Measurements from ENCODE around the gene RETREG1.

The RETREG1 gene

GRCh38 chr5:16564248-16564867 is 52.4 kb downstream of the RETREG1 start:
- CTCF ChIA-PET: interaction anchor here (0.7 to 12.8 kb wide), 3 partner anchors 15 to 151 kb away, joined by 4 to 125 read pairs (median 4); no protein-coding TSS in a partner anchor
- no peak overlapping the region for H3K27ac ChIP-seq (ENCODE audit: extremely low read depth, low read depth, low read length)
- TF ChIP-seq, protein P1, sequence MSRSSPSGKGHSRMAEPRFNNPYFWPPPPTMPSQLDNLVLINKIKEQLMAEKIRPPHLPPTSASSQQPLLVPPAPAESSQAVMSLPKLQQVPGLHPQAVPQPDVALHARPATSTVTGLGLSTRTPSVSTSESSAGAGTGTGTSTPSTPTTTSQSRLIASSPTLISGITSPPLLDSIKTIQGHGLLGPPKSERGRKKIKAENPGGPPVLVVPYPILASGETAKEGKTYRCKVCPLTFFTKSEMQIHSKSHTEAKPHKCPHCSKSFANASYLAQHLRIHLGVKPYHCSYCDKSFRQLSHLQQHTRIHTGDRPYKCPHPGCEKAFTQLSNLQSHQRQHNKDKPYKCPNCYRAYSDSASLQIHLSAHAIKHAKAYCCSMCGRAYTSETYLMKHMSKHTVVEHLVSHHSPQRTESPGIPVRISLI (tag by site-specific recombination; IDR thresholded peaks at IDR 0.05): no peak
- no peaks in the 10 kb centered on the region for H3K9me3 ChIP-seq (ENCODE audit: control insufficient read depth, insufficient read depth, low read depth, low read length)
- no peak overlapping the region for H3K4me3 ChIP-seq (ENCODE audit: low read depth, low read length)
- 0 out of 2 replicates have a peak, but pooled peaks cover 2% of the 10 kb centered on the region for H3K4me1 ChIP-seq (ENCODE audit: control insufficient read depth, insufficient read depth, low read length)
- H3K36me3 ChIP-seq (ENCODE audit: control insufficient read depth in 2 of 2, insufficient read depth in 1 of 2, low read length in 2 of 2): no peaks in the 10 kb centered on the region
- POLR2A ChIA-PET: no interaction called here

DNA sequence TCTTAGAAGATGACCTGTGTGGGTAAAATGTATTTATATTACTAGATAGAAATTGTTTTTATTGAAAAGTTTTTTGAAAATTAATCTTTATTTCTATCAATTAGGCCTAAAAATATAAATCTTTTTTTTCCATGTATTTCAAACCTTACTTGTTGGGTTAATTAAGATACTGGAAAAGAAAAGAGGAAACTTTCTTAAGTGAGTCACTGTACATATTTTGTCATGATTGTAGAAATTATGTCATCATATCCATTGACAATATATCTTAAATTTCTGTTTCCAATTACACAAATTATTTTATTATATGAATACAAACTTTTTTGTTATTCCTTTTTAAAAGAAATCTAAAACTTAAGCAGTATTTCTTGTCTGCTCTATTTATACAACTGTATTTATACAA is 53.1 kb downstream of the RETREG1 start:
- Histone ChIP-seq H3K27ac (ENCODE audit: extremely low read depth, low read depth, low read length) (no peak overlapping the region), H3K36me3 (ENCODE audit: control insufficient read depth in 2 of 2, insufficient read depth in 1 of 2, low read length in 2 of 2) (no peaks in the 10 kb centered on the region), H3K4me3 (ENCODE audit: low read depth, low read length) (no peak overlapping the region), H3K4me1 (ENCODE audit: control insufficient read depth, insufficient read depth, low read length) (0 out of 2 replicates have a peak, but pooled peaks cover 2% of the 10 kb centered on the region), H3K9me3 (ENCODE audit: control insufficient read depth, insufficient read depth, low read depth, low read length) (no peaks in the 10 kb centered on the region)
- TF ChIP-seq ZNF146 (tag by site-specific recombination; IDR thresholded peaks at IDR 0.05) (no peak), ATF2 (tag by site-specific recombination; IDR thresholded peaks at IDR 0.05; ENCODE audit: low read depth) (peak; percentile 42; the same call in 1 of the 2 replicates)
- CTCF ChIA-PET: interaction anchor here (12.8 kb wide), 1 partner anchor 14 kb away, joined by 125 read pairs; no protein-coding TSS in a partner anchor
- POLR2A ChIA-PET: no interaction called here

GRCh38 chr5:16561660-16562059 is 55.1 kb downstream of the RETREG1 start:
- H3K4me3 ChIP-seq (ENCODE audit: low read depth, low read length): no peak overlapping the region
- no peaks in the 10 kb centered on the region for H3K9me3 ChIP-seq (ENCODE audit: control insufficient read depth, insufficient read depth, low read depth, low read length)
- ChIA-PET POLR2A (no interaction called here), CTCF (interaction anchor here (12.8 kb wide), 1 partner anchor 12 kb away, joined by 125 read pairs; no protein-coding TSS in a partner anchor)
- H3K27ac ChIP-seq (ENCODE audit: extremely low read depth, low read depth, low read length): no peak overlapping the region
- H3K36me3 ChIP-seq (ENCODE audit: control insufficient read depth in 2 of 2, insufficient read depth in 1 of 2, low read length in 2 of 2): no peaks in the 10 kb centered on the region
- TF ChIP-seq ZNF654 (tag by site-specific recombination; IDR thresholded peaks at IDR 0.05; ENCODE audit: low read depth) (no peak), ZNF146 (tag by site-specific recombination; IDR thresholded peaks at IDR 0.05) (no peak), EGR2 (tag by site-specific recombination; IDR thresholded peaks at IDR 0.05; ENCODE audit: low read depth) (no peak)
- TF ChIP-seq, protein P2, sequence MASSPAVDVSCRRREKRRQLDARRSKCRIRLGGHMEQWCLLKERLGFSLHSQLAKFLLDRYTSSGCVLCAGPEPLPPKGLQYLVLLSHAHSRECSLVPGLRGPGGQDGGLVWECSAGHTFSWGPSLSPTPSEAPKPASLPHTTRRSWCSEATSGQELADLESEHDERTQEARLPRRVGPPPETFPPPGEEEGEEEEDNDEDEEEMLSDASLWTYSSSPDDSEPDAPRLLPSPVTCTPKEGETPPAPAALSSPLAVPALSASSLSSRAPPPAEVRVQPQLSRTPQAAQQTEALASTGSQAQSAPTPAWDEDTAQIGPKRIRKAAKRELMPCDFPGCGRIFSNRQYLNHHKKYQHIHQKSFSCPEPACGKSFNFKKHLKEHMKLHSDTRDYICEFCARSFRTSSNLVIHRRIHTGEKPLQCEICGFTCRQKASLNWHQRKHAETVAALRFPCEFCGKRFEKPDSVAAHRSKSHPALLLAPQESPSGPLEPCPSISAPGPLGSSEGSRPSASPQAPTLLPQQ (tag by site-specific recombination; IDR thresholded peaks at IDR 0.05): no peak
- H3K4me1 ChIP-seq (ENCODE audit: control insufficient read depth, insufficient read depth, low read length): 0 out of 2 replicates have a peak, but pooled peaks cover 2% of the 10 kb centered on the region

- Histone ChIP-seq H3K36me3 (ENCODE audit: control insufficient read depth in 2 of 2, insufficient read depth in 1 of 2, low read length in 2 of 2) (no peaks in the 10 kb centered on the region; a peak in 1 of 3 replicates), H3K4me3 (ENCODE audit: low read depth, low read length) (no peak overlapping the region), H3K27ac (ENCODE audit: extremely low read depth, low read depth, low read length) (no peak overlapping the region), H3K4me1 (ENCODE audit: control insufficient read depth, insufficient read depth, low read length) (0 out of 2 replicates have a peak, but pooled peaks cover 2% of the 10 kb centered on the region), H3K9me3 (ENCODE audit: control insufficient read depth, insufficient read depth, low read depth, low read length) (no peaks in the 10 kb centered on the region)
- CTCF ChIA-PET: interaction anchor here (0.6 to 12.8 kb wide), 4 partner anchors 10 to 643 kb away, joined by 4 to 125 read pairs (median 10); no protein-coding TSS in a partner anchor
- TF ChIP-seq ZNF2 (tag by site-specific recombination; IDR thresholded peaks at IDR 0.05) (no peak), PRDM6 (tag by site-specific recombination; IDR thresholded peaks at IDR 0.05) (0 out of 2 replicates have a peak, but pooled peaks have one; percentile 35)
- POLR2A ChIA-PET: no interaction called here
Observed at GRCh38 chr5:16559702-16560101, 57.1 kb downstream of the RETREG1 start.
